ENCODE results near the gene ARHGEF10L.

DNA sequence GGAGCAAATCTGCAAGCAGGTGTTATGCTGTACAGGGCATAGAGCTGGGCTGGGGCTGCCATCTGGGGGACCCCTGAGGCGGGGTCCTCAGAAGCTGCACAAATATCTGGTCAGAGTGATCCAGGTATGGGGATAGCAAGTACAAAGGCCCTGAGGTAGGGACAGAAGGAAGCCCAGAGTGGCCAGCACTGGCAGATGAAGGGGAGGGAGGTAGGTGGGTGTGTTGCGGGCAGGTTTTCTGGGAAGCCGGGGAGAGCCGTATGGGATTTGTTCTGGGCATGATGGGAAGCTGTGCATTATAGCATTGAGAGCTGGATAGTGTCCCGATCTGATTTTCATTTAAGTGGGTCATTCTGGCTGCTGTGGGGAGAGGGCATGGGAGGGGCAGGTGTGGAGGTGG lies 102.7 kb downstream of the ARHGEF10L start:
- no peak for TF ChIP-seq POLR2A (IDR thresholded peaks at IDR 0.05)
- TF ChIP-seq, protein P1, sequence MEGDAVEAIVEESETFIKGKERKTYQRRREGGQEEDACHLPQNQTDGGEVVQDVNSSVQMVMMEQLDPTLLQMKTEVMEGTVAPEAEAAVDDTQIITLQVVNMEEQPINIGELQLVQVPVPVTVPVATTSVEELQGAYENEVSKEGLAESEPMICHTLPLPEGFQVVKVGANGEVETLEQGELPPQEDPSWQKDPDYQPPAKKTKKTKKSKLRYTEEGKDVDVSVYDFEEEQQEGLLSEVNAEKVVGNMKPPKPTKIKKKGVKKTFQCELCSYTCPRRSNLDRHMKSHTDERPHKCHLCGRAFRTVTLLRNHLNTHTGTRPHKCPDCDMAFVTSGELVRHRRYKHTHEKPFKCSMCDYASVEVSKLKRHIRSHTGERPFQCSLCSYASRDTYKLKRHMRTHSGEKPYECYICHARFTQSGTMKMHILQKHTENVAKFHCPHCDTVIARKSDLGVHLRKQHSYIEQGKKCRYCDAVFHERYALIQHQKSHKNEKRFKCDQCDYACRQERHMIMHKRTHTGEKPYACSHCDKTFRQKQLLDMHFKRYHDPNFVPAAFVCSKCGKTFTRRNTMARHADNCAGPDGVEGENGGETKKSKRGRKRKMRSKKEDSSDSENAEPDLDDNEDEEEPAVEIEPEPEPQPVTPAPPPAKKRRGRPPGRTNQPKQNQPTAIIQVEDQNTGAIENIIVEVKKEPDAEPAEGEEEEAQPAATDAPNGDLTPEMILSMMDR (IDR thresholded peaks at IDR 0.05) = no peak
